DMS53 treated with DMSO at 0.1 percent for 48 hours (cell line): ENCODE results near the gene UNC119B.
"Not testable (repeated sequence)": the region's sequence is repeated elsewhere in the genome, so short reads cannot be mapped to it uniquely, and the experiment has no call there.

ENCODE experiments used
- DNase-seq: peaks from one replicate; lab custom pipeline; 2025; ENCODE audit not compliant: unreplicated experiment; lab: John Stamatoyannopoulos, UW

UNC119B gene

GRCh38 chr12:120710031-120710804 is at the start of gene UNC119B:
Gene UNC119B, plus strand, starts transcription at chr12:120710458. Its CDS starts 17 bp downstream, at chr12:120710475.
- DNase-seq: peak; percentile 25

GRCh38 chr12:120661432-120661831 is 48.8 kb upstream of the UNC119B start:
- no peak for DNase-seq

- DNase-seq: no peak
Observed at GRCh38 chr12:120662879-120663278, 47.4 kb upstream of the UNC119B start.

- DNase-seq: no peak
Observed at GRCh38 chr12:120663741-120664140, 46.5 kb upstream of the UNC119B start.

- DNase-seq: no peak
Observed at GRCh38 chr12:120666571-120667390, 43.5 kb upstream of the UNC119B start.

- no peak for DNase-seq
Observed at GRCh38 chr12:120668091-120668867, 42.0 kb upstream of the UNC119B start.

- no peak for DNase-seq
Observed at GRCh38 chr12:120668868-120669840, 41.1 kb upstream of the UNC119B start.

GRCh38 chr12:120670237-120670636 is 40.0 kb upstream of the UNC119B start:
- not testable (repeated sequence) for DNase-seq

- DNase-seq: no peak
Observed at GRCh38 chr12:120670667-120671066, 39.6 kb upstream of the UNC119B start.

GRCh38 chr12:120674097-120674636 is 36.1 kb upstream of the UNC119B start:
- DNase-seq: no peak

GRCh38 chr12:120677765-120678473 is 32.3 kb upstream of the UNC119B start:
- DNase-seq: no peak

GRCh38 chr12:120678572-120678971 is 31.7 kb upstream of the UNC119B start:
- no peak for DNase-seq

- DNase-seq: no peak
Observed at GRCh38 chr12:120680165-120680738, 30.0 kb upstream of the UNC119B start.

- no peak for DNase-seq
Observed at GRCh38 chr12:120684523-120684932, 25.7 kb upstream of the UNC119B start.

GRCh38 chr12:120685522-120685921 is 24.7 kb upstream of the UNC119B start:
- DNase-seq: no peak

GRCh38 chr12:120686151-120686689 is 24.0 kb upstream of the UNC119B start:
- peak; percentile 100 for DNase-seq

- DNase-seq: peak; percentile 97
Observed at GRCh38 chr12:120686690-120687577, 23.3 kb upstream of the UNC119B start, which contains the start of gene MLEC. Gene MLEC, plus strand, starts transcription at chr12:120687149. Its CDS starts 148 bp downstream, at chr12:120687297.
